IMR-90 (cell line): Measurements from ENCODE around the gene ZRANB3. TPM values are rescaled to one million over a fixed set of nuclear protein-coding genes. Genes with fewer than 3 reads are reported as not detected.

Experiments used
- ATAC-seq: fragments of 200-7000 bp; cut with Tn5 transposase; 2 replicates; pipeline ENCODE4 v1.9.1; 2020; ENCODE audit warnings: low read depth, mild to moderate bottlenecking, moderate library complexity
- BruUV-seq: library from RNA; stranded (reverse); fragments of 400-500 nt; replicated peaks from 2 replicates; lab custom pipeline; 2021; lab: Mats Ljungman, UMichigan
- CTCF ChIA-PET: fragments of 300-600 bp; formaldehyde crosslinking; extraction: SDS; loops from one replicate; lab custom pipeline; 2021; ENCODE audit warnings: antibody characterized with exemption; lab: Yijun Ruan, JAX
- POLR2A ChIA-PET: fragments of 300-600 bp; sonication (Branson Sonifier 250); formaldehyde crosslinking; loops from one replicate; lab custom pipeline; 2022; ENCODE audit warnings: antibody characterized with exemption; ENCODE audit not compliant: unreplicated experiment; lab: Charles Lee
- DNase-seq: peaks from one replicate; pipeline ENCODE4 v3.0.0; 2013
- H2AFZ ChIP-seq: replicated peaks from 2 replicates; pipeline ENCODE3; 2013; ENCODE audit warnings: low read length, mild to moderate bottlenecking; ENCODE audit not compliant: poor library complexity
- H2AK5ac ChIP-seq: 2 replicates; pipeline ENCODE4 v1.6.1; 2013; ENCODE audit warnings: low read depth, low read length, inconsistent platforms
- H2AK9ac ChIP-seq: replicated peaks from 2 replicates; pipeline ENCODE3; 2013; ENCODE audit warnings: mild to moderate bottlenecking, low read depth, low read length, moderate library complexity; ENCODE audit not compliant: poor library complexity
- H2BK120ac ChIP-seq: 2 replicates; pipeline ENCODE4 v1.6.1; 2013; ENCODE audit warnings: low read depth, low read length, inconsistent platforms
- H2BK15ac ChIP-seq: 3 replicates; pipeline ENCODE4 v1.6.1; 2013; ENCODE audit warnings: low read depth, low read length, inconsistent platforms
- H2BK20ac ChIP-seq: 2 replicates; pipeline ENCODE4 v1.6.1; 2013; ENCODE audit warnings: low read depth, mild to moderate bottlenecking, inconsistent platforms, low read length, moderate library complexity
- H2BK5ac ChIP-seq: 2 replicates; pipeline ENCODE4 v1.6.1; 2013; ENCODE audit warnings: mild to moderate bottlenecking, low read depth, low read length, inconsistent platforms; ENCODE audit not compliant: poor library complexity, severe bottlenecking
- H3K14ac ChIP-seq: replicated peaks from 2 replicates; pipeline ENCODE4 v1.6.1; 2013; ENCODE audit warnings: low read depth, low read length, inconsistent platforms
- H3K18ac ChIP-seq: 2 replicates; pipeline ENCODE4 v1.6.1; 2013; ENCODE audit warnings: low read depth, low read length, control low read depth
- H3K23ac ChIP-seq: 2 replicates; pipeline ENCODE4 v1.6.1; 2013; ENCODE audit warnings: low read depth, low read length, inconsistent platforms
- H3K27ac ChIP-seq: 2 replicates; pipeline ENCODE4 v1.5.1; 2013; ENCODE audit warnings: mild to moderate bottlenecking, control low read depth, low read length; ENCODE audit not compliant: insufficient read depth
- H3K27me3 ChIP-seq: 2 replicates; pipeline ENCODE4 v1.6.1; 2013; ENCODE audit warnings: low read length; ENCODE audit not compliant: control insufficient read depth, insufficient read depth
- H3K36me3 ChIP-seq: 2 replicates; pipeline ENCODE4 v1.6.1; 2013; ENCODE audit warnings: low read length, mixed read lengths; ENCODE audit not compliant: control insufficient read depth, insufficient read depth
- H3K4ac ChIP-seq: 2 replicates; pipeline ENCODE4 v1.6.1; 2013; ENCODE audit warnings: low read depth, low read length, inconsistent platforms
- H3K4me1 ChIP-seq: 2 replicates; pipeline ENCODE4 v1.6.1; 2013; ENCODE audit warnings: low read length, mixed read lengths; ENCODE audit not compliant: control insufficient read depth, insufficient read depth
- H3K4me2 ChIP-seq: 2 replicates; pipeline ENCODE4 v1.6.1; 2013; ENCODE audit warnings: low read depth, mild to moderate bottlenecking, control low read depth, low read length, moderate library complexity
- H3K4me3 ChIP-seq: 2 replicates; pipeline ENCODE4 v1.5.1; 2013; ENCODE audit warnings: low read depth, mild to moderate bottlenecking, control low read depth, low read length, moderate library complexity; ENCODE audit not compliant: insufficient read depth
- H3K56ac ChIP-seq: 2 replicates; pipeline ENCODE4 v1.6.1; 2013; ENCODE audit warnings: low read length, inconsistent platforms; ENCODE audit not compliant: insufficient read depth; ENCODE audit errors: extremely low read depth
- H3K79me1 ChIP-seq, 2 experiments: 2 replicates each; pipeline ENCODE4 v1.6.1; 2013; ENCODE audit warnings: low read length in 2 of 2, inconsistent platforms in 1 of 2, low read depth in 1 of 2
- H3K9ac ChIP-seq: 2 replicates; pipeline ENCODE4 v1.6.1; 2013; ENCODE audit warnings: low read depth, low read length, control low read depth
- H3K9me1 ChIP-seq: 2 replicates; pipeline ENCODE4 v1.6.1; 2013; ENCODE audit warnings: low read length, inconsistent platforms; ENCODE audit not compliant: insufficient read depth
- H3K9me3 ChIP-seq: 2 replicates; pipeline ENCODE4 v1.6.1; 2013; ENCODE audit warnings: low read length; ENCODE audit not compliant: control insufficient read depth, insufficient read depth
- H4K20me1 ChIP-seq: 2 replicates; pipeline ENCODE4 v1.6.1; 2013; ENCODE audit warnings: low read length, inconsistent platforms; ENCODE audit not compliant: insufficient read depth
- H4K5ac ChIP-seq: 2 replicates; pipeline ENCODE4 v1.6.1; 2013; ENCODE audit warnings: mild to moderate bottlenecking, low read depth, low read length, control low read depth
- H4K8ac ChIP-seq, 2 experiments: 2 replicates each; pipeline ENCODE4 v1.6.1; 2013; ENCODE audit warnings: low read depth in 2 of 2, low read length in 2 of 2, control low read depth in 1 of 2, inconsistent platforms in 1 of 2
- H4K91ac ChIP-seq: 2 replicates; pipeline ENCODE4 v1.6.1; 2013; ENCODE audit warnings: low read depth, low read length, inconsistent platforms; ENCODE audit not compliant: insufficient read depth
- BHLHE40 ChIP-seq: fragments of 150-350 bp; IDR thresholded peaks from 2 replicates; pipeline ENCODE4 v1.6.1; 2016; ENCODE audit warnings: mild to moderate bottlenecking, low read depth, low read length
- CHD1 ChIP-seq: IDR thresholded peaks from 2 replicates; pipeline ENCODE4 v1.6.1; 2012; ENCODE audit warnings: low read depth, low read length, improper control_type of control experiment
- MAZ ChIP-seq: IDR thresholded peaks from 2 replicates; pipeline ENCODE4 v1.6.1; 2012; ENCODE audit warnings: low read depth, mild to moderate bottlenecking, low read length, improper control_type of control experiment, moderate library complexity, borderline replicate concordance
- MXI1 ChIP-seq: IDR thresholded peaks from 2 replicates; pipeline ENCODE4 v1.6.1; 2012; ENCODE audit warnings: low read depth, mild to moderate bottlenecking, low read length, moderate library complexity, borderline replicate concordance
- NFE2L2 ChIP-seq: fragments of 150-350 bp; IDR thresholded peaks from 2 replicates; pipeline ENCODE4 v1.6.1; 2016; ENCODE audit warnings: low read depth, mild to moderate bottlenecking, low read length
- POLR2A ChIP-seq: IDR thresholded peaks from 2 replicates; pipeline ENCODE4 v1.6.1; 2012; ENCODE audit warnings: mild to moderate bottlenecking, low read depth, low read length
- RAD21 ChIP-seq: IDR thresholded peaks from 2 replicates; pipeline ENCODE4 v1.6.1; 2012; ENCODE audit warnings: low read length, improper control_type of control experiment
- RCOR1 ChIP-seq: IDR thresholded peaks from 2 replicates; pipeline ENCODE4 v1.6.1; 2012; ENCODE audit warnings: mild to moderate bottlenecking, low read length, improper control_type of control experiment; ENCODE audit not compliant: insufficient replicate concordance
- RFX5 ChIP-seq: IDR thresholded peaks from 2 replicates; pipeline ENCODE4 v1.8.0; 2012; ENCODE audit warnings: low read depth, mild to moderate bottlenecking, low read length, moderate library complexity
- SMC3 ChIP-seq: fragments of 150-350 bp; IDR thresholded peaks from 2 replicates; pipeline ENCODE4 v1.6.1; 2016; ENCODE audit warnings: low read depth, mild to moderate bottlenecking, antibody characterized with exemption, low read length, moderate library complexity
- WGBS, 2 experiments: methylation state at CpG; one replicate each; pipeline versions ENCODE4 v1.1.5 to v1.1.7; 2013; ENCODE audit warnings: missing lambda C conversion rate in 2 of 2; ENCODE audit not compliant: insufficient read length in 1 of 2; ENCODE audit errors: extremely low coverage in 2 of 2; 5-methylcytosine and 5-hydroxymethylcytosine counted together
- dilution Hi-C: fragments of 300-500 bp; cut with HindIII; formaldehyde crosslinking; loops from one replicate; pipeline ENCODE4 v1.14.3; 2018; ENCODE audit warnings: low sequenced_read_pairs; ENCODE audit not compliant: unreplicated experiment
- in situ Hi-C: fragments of 300-500 bp; cut with MboI; formaldehyde crosslinking; loops from 3 replicates; pipeline ENCODE4 v1.14.3; 2019; ENCODE audit warnings: low sequenced_read_pairs, inconsistent platforms, mixed read lengths
- intact Hi-C: fragments of 100-400 bp; cut with micrococcal nuclease; formaldehyde crosslinking; loops from 2 replicates; pipeline ENCODE4 v1.10.0; 2022
- polyA plus RNA-seq, 3 experiments: library from polyadenylated mRNA; depleted of rRNA; stranded (reverse); fragments of >200 nt; gene quantifications; 2 replicates each; pipeline ENCODE4 v1.2.3, GENCODE V29; 2012; ENCODE audit warnings: low replicate concordance in 1 of 3
- total RNA-seq: library from RNA; depleted of rRNA; stranded (reverse); fragments of >200 nt; gene quantifications from 2 replicates; pipeline ENCODE4 v1.2.3, GENCODE V29; 2012
- TF ChIP-seq, protein P1 (sequence below): fragments of 150-350 bp; IDR thresholded peaks from 2 replicates; pipeline ENCODE4 v1.6.1; 2016; ENCODE audit warnings: low read depth, mild to moderate bottlenecking, low read length, moderate library complexity, borderline replicate concordance

ZRANB3 gene
- total and polyA plus RNA-seq, 2 of the 4 experiments (the other 2 are of a cell fraction), result 3.4 to 9.3 TPM

DNA sequence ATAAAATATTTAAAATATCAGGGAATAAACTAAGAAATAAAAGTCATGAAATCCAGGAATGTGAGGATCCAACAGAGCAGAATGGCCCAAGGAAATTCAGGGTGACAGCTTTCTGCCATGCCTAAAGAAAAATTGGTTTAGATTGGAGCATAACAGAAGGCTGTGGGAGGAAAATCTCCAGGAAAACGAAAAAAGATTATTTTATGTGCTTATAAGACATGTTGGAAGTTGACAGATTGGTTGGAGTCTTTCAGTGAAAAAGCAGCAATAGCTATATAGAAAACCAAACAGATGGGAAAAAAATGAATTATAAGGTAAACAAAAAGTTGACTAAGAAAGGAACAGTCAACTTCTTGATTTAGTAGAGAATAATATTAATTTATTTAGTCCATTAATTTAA, 203.9 kb downstream of the ZRANB3 start:
- H3K9me1 ChIP-seq, result no peaks in the 10 kb centered on the region
- no peaks in the 10 kb centered on the region for H3K36me3 ChIP-seq
- no peak overlapping the region for H4K5ac ChIP-seq
- ATAC-seq, result no peak
- TF ChIP-seq NFE2L2, result no peak
- no peak for TF ChIP-seq MXI1
- TF ChIP-seq POLR2A, result no peak
- TF ChIP-seq RFX5, result no peak
- no peak for TF ChIP-seq MAZ
- TF ChIP-seq SMC3, result no peak
- TF ChIP-seq RAD21, result no peak
- no peak for TF ChIP-seq BHLHE40
- no peak for TF ChIP-seq RCOR1
- TF ChIP-seq CHD1, result no peak
- TF ChIP-seq, protein P1, sequence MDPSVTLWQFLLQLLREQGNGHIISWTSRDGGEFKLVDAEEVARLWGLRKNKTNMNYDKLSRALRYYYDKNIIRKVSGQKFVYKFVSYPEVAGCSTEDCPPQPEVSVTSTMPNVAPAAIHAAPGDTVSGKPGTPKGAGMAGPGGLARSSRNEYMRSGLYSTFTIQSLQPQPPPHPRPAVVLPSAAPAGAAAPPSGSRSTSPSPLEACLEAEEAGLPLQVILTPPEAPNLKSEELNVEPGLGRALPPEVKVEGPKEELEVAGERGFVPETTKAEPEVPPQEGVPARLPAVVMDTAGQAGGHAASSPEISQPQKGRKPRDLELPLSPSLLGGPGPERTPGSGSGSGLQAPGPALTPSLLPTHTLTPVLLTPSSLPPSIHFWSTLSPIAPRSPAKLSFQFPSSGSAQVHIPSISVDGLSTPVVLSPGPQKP, result no peak
- no peak overlapping the region for H3K27ac ChIP-seq
- no TSS peak for BruUV-seq
- H3K4me3 ChIP-seq, result no peak overlapping the region
- H2BK15ac ChIP-seq, result no peak overlapping the region
- no peak overlapping the region for H4K91ac ChIP-seq
- no peak overlapping the region for H3K14ac ChIP-seq
- no peak overlapping the region for H2AFZ ChIP-seq
- no peak overlapping the region for H3K56ac ChIP-seq
- H3K4me2 ChIP-seq, result no peak overlapping the region
- POLR2A ChIA-PET, result no interaction called here
- H3K9me3 ChIP-seq, result no peaks in the 10 kb centered on the region
- H3K79me1 ChIP-seq, result no peaks in the 10 kb centered on the region
- dilution Hi-C loops (no loop called here), in situ Hi-C loops (no loop called here), intact Hi-C loops (no loop called here)
- no peak overlapping the region for H2BK120ac ChIP-seq
- H4K8ac ChIP-seq, result no peak overlapping the region
- CTCF ChIA-PET, result interaction anchor here (0.6 kb wide), 1 partner anchor 357 kb away, joined by 3 read pairs; no protein-coding TSS in a partner anchor
- no peak overlapping the region for H2AK5ac ChIP-seq
- no peak overlapping the region for H3K23ac ChIP-seq
- DNase-seq, result no peak
- H2AK9ac ChIP-seq, result no peak overlapping the region
- H3K27me3 ChIP-seq, result no peaks in the 10 kb centered on the region
- no peak overlapping the region for H3K18ac ChIP-seq
- H4K20me1 ChIP-seq, result no peaks in the 10 kb centered on the region
- H3K9ac ChIP-seq, result no peak overlapping the region
- H2BK5ac ChIP-seq, result no peak overlapping the region
- no peaks in the 10 kb centered on the region for H3K4me1 ChIP-seq
- no peak overlapping the region for H2BK20ac ChIP-seq
- no CpG with 5 or more reads among the region's 1 CpG for WGBS, 2 experiments
- no peak overlapping the region for H3K4ac ChIP-seq
